C4-2B (cell line): ENCODE measurements around the gene CAPNS2.

Source experiments
- H3K27ac ChIP-seq: fragments of 450-650 bp; 2 replicates; pipeline ENCODE4 v1.5.1; 2017
- ZFX ChIP-seq: fragments of 450-650 bp; IDR thresholded peaks from 2 replicates; pipeline ENCODE4 v1.6.1; 2017
- TF ChIP-seq, protein P1 (sequence below): fragments of 450-650 bp; conservative IDR thresholded peaks from 2 replicates; pipeline ENCODE4 v1.5.1; 2017; ENCODE audit warnings: mild to moderate bottlenecking

CAPNS2 gene

GRCh38 chr16:55565086-55565485 lies 1.4 kb upstream of the CAPNS2 start:
- no peak for TF ChIP-seq ZFX
- TF ChIP-seq, protein P1, sequence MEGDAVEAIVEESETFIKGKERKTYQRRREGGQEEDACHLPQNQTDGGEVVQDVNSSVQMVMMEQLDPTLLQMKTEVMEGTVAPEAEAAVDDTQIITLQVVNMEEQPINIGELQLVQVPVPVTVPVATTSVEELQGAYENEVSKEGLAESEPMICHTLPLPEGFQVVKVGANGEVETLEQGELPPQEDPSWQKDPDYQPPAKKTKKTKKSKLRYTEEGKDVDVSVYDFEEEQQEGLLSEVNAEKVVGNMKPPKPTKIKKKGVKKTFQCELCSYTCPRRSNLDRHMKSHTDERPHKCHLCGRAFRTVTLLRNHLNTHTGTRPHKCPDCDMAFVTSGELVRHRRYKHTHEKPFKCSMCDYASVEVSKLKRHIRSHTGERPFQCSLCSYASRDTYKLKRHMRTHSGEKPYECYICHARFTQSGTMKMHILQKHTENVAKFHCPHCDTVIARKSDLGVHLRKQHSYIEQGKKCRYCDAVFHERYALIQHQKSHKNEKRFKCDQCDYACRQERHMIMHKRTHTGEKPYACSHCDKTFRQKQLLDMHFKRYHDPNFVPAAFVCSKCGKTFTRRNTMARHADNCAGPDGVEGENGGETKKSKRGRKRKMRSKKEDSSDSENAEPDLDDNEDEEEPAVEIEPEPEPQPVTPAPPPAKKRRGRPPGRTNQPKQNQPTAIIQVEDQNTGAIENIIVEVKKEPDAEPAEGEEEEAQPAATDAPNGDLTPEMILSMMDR, result no peak
- H3K27ac ChIP-seq, result no peak overlapping the region

DNA sequence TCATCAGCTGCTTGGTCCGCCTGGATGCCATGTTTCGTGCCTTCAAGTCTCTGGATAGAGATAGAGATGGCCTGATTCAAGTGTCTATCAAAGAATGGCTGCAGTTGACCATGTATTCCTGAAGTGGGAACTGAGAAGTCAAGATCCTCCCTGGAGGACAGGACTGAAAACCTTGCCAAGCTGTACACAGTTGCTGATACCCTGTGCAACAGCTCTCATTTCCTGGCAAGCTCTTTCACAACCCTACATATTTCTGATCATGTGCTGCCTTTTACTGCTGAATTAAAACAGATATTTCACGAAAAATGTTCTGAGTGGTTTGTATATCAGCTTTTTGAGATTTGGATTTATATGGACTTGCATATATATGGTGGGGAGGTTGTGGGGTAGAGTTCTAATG lies 898 bp downstream of the CAPNS2 start:
- H3K27ac ChIP-seq, result no peak overlapping the region
- TF ChIP-seq, protein P1, result no peak
- TF ChIP-seq ZFX, result no peak

DNA sequence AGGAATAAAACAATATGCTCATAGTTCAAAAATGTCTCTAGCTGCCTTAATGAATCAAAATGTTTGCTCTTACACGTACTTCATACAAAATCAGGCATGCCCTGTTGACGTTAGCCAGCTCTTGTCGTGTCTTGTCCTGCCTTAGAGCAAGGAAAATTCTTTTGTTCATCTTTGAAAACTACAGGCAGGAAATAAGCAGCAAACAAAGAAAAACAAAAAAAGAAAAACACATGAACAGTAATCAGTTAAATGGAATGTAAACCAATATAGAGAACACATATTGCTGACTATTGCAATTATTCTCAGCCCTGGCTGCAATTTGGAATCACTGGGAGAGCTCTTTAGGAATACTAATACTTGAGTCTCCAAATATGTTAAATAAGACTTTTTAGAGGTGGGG lies 1.7 kb downstream of the CAPNS2 start:
- TF ChIP-seq ZFX, result no peak
- TF ChIP-seq, protein P1, result no peak
- no peak overlapping the region for H3K27ac ChIP-seq

DNA sequence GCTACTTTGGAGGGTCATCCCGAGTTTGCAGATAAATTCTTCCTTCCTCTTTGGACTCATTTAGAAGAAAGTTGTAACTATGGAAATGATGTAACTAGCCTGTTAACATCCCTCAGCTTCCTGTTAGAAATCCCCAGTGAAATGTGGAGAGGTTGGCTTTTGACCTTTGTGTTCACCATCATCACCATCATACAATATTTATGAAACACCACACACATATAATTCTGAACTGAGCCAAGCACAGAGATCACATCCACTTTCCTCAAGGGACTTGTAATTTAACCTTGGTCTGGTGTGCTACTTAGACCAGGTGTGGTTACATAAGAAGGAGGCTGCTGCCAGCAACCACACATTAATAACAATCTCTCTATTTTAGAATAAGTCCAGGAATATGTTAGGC lies 2.5 kb downstream of the CAPNS2 start:
- no peak overlapping the region for H3K27ac ChIP-seq
- no peak for TF ChIP-seq ZFX
- TF ChIP-seq, protein P1, result no peak

- TF ChIP-seq ZFX, result no peak
- TF ChIP-seq, protein P1, result no peak
- no peak overlapping the region for H3K27ac ChIP-seq
Measured at GRCh38 chr16:55570159-55570558, 3.7 kb downstream of the CAPNS2 start.

DNA sequence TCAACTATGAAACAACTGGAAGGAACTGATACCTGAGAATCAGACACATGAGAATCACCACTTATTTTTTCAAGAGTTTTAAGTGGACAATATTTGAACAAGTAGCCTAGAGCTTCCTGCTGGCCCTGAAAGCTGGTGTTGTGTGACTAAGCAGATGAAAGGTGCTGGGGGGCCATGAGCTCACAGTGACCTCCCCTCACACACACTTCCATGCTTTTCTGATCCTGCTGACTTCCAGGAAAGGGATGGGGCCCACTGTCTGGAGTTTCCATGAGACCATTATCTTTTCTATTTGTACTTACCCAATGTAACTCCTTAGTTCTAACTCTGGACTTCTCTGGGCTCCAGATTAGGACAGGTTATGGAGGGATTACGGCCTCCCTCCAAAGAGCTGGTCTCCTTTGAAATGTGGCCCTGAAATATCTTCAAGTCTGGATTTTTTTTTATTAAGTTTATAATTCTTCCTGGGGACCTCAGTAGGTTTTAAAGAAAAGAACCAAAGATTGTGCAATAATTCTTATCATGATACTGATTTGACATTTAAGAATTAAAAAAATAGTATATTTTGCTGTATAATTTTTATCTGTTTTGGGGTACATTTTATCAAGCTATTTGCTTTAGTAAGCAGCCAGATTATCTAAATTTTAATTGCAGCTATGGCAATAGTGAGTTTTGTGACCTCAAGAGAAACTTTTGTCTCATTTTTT lies 4.9 kb downstream of the CAPNS2 start:
- TF ChIP-seq, protein P1, result no peak
- no peak for TF ChIP-seq ZFX

DNA sequence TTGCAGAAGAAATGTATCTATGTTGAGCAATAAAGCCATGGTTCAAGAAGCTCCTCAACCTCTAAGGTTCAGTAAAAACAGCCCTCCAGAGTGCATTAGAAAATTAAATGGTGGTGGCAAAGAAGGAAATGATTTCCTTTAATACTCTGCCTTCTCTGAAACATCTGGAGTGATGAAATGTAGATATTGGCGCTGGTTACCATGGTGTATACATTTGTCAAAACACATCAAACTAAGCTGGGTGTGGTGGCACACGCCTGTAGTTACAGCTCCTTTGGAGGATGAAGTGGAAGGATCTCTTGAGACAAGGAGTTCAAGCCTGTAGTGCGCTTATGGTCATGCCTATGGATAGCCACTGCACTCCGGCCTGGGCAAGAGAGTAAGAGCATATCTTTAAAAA lies 6.0 kb downstream of the CAPNS2 start:
- H3K27ac ChIP-seq, result no peak overlapping the region
- TF ChIP-seq ZFX, result no peak
- TF ChIP-seq, protein P1, result no peak

More for the DNA sequence above, 4.9 kb downstream of the CAPNS2 start:
- no peak overlapping the region for H3K27ac ChIP-seq
